ENCODE results near the gene ELANE.
"Not testable (repeated sequence)": the region's sequence is repeated elsewhere in the genome, so short reads cannot be mapped to it uniquely, and the experiment has no call there.

The ELANE gene

DNA sequence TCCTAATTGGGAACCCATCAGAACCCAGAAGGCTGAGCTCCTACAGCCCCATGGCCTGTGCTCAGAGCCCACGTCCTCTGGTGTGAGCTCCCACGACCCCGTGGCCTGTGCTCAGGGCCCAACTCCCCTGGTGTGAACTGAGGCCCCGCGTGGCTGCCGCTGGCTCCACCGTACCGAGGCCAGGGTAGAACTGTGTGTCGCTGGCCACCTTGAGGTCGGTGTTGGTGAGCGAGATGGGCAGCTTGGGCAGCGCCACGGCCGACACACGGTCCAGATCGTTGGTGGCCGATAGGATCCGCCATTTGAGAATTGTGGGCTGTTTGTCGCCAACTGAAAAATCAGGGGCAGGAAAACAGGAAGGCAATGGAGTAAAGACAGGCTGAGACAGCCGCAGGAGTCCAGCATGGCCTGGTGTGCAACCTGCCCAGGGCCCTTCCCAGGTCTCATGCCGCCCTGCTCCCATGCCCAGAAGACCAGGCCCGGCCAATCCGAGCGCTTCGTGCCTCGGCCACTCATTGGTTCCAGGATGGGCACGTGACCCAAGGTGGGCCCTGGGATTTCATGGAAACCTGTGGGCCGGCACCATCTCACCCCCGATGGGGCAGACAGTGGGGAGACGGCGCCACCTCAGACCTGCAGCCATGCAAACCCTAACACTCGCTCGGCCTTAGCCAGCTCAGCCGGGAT, 29.4 kb downstream of the ELANE start:
- no peak for DNase-seq

DNA sequence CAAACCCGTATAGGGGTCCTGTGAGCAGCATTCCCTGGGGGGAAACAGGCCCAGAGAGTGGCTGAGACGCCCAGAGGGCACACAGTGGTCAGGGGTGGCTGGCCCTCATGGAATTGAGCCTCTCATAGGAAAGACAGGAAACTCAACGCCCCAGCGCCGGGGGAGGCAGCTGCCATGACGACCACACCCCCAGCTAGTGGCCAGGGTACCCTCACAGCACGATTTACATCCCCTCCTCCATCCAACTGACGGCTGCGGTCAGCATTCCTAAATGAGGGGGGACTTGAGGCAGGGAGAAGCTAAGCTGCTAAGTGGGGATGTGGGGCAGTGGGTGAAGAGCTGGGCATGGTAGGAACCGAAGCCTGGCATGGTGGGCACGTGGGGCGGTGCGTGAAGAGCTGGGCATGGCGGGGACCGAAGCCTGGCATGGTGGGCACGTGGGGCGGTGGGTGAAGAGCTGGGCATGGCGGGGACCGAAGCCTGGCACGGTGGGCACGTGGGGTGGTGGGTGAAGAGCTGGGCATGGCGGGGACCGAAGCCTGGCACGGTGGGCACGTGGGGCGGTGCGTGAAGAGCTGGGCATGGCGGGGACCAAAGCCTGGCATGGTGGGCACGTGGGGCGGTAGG, 30.9 kb downstream of the ELANE start:
- DNase-seq = no peak

DNA sequence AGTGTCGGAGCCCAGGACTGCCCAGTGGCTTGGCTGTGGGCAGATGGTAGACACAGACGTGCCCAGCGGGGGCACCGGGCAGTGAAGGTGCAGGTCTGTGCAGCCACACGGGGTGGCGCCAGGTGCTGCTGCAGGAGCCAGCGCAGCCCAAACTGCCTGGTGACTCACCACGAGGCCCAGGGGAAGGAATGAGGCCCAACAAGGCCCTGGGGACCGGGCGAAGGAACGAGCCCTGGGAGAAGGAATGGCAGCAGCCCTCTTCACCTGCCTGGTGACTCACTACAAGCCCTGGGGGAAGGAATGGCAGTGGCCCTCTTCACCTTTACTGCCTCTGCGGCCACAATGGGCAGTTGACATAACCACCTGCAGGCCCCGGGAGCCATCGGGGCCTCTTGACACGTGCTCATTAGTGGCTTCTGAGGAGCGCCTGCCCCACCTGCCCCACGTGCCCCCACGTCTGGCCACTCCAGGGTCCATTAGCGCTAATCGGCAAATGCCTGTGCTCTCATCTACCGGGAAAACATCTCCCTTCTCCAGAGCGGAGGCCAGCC, 31.6 kb downstream of the ELANE start:
- DNase-seq = no peak

DNA sequence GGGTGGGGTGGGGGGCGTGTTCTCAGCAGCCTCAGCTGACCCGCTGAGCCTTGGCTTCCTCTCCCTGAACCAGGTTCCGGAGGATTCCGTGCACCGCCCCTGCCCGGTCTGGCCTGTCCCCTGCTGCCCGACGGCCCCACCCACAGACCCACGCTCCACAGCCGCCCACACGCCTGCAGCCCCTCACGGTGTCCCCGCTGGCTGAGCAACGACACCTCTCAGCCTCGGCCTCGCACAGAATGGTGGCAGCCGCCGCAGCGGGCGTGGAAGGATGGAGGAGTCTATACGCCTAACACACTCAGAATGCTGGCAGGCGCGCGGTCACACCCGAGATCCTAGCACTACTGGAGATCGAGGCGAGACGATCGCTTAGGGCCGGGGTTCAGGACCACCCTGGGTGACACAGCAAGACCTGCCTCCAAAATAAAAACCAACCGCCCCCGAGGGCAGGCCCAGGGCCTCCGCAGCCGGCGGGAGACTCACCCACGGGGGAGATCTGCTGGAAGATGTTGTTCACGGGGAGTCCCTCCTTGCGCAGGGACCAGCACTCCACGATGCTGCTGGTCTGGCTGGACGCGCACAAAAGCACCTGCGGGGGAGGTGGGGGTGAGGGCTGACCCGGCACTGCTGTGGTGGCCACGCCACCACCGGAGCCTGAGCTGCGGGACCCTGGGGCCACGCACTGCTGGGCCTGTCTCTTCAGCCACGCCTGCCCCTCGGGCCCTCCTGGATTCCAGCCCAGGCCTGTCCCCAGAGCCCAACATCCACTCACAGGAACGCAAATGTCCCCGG, 32.5 kb downstream of the ELANE start:
- no peak for DNase-seq

DNA sequence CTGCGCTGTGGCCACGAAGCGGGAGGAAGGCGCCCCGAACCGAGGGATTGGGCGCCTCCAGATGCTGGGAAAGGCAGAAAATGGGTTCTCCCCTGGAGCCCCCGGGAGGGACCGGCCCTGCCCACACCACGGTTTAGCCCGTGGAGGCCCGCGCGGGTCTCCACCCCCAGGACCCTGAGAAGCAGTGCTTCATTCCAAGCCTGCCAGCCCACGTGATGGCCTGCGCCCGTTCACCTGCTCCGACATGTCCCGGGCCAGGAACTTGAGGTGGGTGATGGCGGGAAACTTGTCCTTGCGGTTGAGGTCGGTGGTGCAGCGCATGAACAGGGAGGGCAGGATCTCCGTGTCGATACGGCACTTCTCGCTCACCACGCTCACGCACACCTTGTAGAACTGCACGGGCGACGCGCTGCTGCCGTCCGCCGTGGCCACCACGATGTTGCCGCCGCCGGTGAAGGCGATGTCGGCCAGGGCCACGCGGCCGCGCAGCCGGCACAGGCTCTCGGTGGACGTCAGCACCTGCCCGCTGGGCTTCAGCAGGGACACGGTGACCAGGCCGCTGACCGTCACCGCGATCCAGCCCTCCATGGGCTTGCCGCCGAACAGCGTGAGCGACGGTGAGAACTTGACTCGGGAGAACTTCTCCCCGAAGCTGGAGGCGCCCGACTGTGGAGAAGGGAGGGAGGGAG, 33.6 kb downstream of the ELANE start:
- no peak for DNase-seq

DNA sequence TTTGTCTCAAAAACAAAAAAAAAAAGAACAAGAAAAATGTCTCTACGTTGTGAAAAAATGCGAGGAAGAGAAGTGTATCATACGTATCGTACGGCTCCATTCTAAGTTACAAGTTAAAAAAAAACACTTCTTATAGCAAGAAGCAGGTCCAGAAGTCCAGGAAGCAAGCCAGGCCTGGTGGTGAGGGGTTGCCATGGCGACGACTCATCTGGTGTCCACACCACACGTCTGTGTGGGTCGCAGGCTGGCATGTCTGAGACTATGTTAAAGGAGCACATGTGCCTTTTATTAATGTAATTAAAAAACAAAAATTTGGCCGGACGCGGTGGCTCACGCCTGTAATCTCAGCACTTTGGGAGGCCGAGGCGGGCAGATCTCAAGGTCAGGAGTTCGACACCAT, 35.0 kb downstream of the ELANE start:
- no peak for DNase-seq

DNA sequence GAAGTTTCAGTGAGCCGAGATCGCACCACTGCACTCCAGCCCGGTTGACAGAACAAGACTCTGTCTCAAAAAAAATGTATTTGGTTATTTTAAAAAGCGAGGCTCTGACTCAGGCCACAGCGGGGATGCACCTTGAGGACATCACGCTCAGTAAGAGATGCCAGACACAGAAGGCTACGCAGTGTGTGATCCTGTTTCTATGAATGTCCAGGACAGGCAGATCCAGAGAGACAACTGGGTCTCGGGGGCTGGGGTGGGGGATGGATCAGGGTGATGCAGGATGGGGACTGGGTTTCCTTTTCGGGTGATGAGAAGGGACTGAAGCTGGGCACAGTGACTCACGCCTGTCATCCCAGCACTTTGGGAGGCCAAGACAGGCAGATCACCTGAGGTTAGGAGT, 35.5 kb downstream of the ELANE start:
- no peak for DNase-seq

DNA sequence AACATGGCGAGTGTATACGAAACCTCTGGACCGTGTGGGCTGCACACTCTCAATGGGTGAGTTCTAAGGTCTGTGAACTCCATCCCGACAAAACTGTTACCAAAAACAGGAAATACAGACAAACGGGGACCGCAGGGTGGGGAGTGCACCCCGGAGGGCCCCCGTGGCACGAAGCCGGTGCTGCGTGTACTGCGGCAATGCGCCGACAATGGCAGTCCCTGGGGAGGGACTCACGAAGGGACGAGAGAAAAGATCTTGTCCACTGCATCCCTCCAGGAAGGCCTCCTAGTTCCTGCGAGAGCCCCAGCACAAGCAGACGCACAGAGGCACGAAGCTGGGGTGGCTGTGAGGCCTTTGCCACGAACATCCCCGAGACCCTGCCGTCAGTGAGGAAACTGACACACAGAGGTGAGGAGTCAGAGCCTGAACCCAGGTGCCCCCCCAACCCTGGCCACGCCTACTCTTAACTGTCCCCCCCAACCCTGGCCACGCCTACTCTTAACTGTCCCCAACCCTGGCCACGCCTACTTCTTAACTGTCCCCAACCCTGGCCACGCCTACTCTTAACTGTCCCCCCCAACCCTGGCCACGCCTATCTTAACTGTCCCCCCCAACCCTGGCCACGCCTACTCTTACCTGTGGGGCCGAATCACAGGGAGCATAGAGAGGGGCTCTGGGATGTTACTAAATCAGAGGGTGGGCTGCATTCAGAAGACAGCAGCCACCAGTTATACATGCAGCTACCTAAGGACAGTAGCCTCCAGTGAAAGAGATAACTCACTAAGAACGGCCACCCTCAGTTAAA, 36.7 kb downstream of the ELANE start:
- DNase-seq = no peak

DNA sequence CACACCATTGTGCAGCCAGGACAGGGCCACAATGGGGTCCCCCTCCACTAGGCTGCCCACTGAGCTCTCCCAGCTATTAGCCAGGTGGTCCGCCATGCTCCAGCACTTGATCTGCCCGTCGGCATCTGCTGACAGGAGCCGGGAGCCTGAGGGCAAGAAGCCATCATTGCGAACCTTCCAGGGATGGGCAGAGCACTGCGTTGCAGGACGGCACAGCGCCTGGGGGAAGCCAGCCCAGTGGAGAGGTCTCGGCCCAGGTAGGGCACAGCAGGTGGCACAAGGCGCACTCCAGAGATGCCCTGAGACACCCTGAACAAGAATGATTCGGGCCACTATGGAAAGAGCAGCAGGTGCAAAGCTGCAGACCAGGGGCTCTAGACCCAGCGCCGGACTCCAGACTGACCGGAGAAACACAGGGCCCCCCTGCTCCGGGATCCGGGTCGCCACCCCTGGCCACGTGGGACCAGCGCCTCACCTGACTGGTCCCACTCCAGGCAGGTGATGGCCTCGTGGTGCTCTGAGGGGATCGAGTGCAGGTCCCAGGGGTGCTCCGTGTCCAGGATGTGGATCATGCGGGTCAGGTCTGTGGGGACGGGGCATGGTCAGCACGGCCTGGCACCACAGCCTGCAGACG, 37.7 kb downstream of the ELANE start:
- no peak for DNase-seq

DNA sequence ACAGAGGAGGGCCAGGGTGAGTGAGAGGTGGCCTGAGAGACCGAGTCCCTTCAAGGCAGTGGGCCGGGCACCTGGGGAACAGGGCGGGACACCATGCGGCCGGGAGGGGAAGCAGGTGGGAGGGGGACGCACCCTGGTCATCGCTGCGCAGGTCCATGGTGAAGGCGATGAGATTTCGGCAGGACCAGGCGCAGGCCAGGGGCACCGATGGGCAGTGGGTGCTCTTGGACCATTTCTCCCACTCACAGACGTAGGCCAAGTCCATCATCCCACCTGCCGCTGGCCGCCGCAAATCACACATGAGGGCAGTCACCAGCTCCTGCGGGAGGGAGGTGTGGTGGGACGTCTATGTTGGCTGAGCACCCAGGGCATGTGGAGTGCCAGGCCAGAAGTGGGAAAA, 38.7 kb downstream of the ELANE start:
- DNase-seq = no peak

DNA sequence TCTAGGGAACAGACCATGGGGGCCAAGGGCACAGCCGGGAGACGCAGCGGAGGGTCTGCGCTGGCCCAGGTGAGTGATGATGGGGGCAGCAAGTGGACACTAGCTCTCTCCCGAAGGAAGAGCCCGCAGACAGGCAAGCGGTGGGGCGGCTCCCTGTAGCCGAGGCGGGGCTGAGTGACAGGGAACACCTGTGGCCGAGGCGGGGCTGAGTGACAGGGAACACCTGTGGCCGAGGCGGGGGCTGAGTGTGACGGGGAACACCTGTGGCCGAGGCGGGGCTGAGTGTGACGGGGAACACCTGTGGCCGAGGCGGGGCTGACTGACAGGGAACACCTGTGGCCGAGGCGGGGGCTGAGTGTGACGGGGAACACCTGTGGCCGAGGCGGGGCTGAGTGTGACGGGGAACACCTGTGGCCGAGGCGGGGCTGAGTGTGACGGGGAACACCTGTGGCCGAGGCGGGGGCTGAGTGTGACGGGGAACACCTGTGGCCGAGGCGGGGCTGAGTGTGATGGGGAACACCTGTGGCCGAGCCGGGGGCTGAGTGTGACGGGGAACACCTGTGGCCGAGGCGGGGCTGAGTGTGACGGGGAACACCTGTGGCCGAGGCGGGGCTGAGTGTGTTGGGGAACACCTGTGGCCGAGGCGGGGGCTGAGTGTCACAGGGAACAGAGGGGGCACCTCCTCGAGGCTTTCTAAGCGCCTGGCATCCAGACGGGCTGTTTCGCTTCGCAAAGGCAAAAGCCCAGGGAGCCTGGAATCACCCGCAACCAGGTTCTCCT, 39.5 kb downstream of the ELANE start:
- not testable (repeated sequence) for DNase-seq

DNA sequence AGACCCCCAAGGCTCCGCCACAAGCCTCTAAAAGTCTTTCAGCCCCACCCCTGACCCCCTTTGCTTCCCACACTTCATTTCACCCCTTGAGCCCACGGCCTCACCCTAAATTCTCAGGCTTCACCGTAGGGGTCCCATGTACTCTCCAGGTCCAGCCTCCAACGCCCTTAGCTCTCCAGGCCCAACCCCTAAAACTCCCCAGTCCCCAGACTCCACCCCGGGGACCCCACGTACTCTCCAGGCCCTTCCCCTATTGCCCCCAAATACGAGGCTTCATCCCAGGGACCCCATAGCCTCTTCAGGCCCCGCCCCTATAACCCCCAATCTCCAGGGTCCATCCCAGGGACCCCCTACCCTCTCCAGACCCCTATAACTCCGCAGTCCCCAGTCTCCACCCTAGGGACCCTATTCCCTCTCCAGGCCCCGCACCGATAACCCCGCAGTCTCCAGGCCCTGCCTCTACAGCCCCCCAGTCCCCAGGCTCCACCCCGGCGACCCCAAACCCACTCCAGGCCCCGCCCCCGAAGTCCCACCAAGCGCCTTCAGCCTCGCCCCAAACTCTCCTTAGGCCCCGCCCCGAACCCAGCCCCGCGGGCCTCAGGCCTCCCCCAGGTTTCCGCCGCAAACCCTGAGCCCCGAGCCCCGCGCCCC, 40.3 kb downstream of the ELANE start:
- no peak for DNase-seq

DNA sequence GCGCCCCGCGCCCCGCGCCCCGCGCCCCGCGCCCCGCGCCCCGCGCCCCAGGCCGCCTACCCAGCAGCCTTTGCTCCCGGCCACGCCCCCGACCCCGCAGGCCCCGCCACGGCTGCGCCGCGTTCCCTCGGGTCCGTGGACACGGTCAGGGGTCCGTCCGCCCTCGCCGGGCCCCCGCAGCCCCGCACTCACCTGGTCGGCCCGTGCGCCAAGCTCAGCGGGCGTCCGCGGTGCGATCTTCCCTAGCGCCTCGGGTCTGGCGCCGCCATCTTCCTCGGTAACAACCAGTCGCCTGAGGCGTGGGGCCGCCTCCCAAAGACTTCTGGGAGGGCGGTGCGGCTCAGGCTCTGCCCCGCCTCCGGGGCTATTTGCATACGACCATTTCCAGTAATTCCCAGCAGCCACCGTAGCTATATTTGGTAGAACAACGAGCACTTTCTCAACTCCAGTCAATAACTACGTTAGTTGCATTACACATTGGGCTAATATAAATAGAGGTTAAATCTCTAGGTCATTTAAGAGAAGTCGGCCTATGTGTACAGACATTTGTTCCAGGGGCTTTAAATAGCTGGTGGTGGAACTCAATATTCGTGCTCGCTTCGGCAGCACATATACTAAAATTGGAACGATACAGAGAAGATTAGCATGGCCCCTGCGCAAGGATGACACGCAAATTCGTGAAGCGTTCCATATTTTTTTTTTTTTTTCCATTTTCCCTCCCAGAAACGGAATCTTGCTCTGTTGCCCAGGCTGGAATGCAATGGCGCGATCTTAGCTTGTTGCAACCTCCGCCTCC, 41.0 kb downstream of the ELANE start, which contains the start of the genes MED16 and RNU6-9:
Gene MED16, minus strand, starts transcription at position 294 of the 796 bp plus-strand sequence. CDS start 2,056 bp downstream, outside the sequence.
Gene RNU6-9, plus strand, starts transcription at position 591 of the 796 bp plus-strand sequence.
- DNase-seq = peak; percentile 84

DNA sequence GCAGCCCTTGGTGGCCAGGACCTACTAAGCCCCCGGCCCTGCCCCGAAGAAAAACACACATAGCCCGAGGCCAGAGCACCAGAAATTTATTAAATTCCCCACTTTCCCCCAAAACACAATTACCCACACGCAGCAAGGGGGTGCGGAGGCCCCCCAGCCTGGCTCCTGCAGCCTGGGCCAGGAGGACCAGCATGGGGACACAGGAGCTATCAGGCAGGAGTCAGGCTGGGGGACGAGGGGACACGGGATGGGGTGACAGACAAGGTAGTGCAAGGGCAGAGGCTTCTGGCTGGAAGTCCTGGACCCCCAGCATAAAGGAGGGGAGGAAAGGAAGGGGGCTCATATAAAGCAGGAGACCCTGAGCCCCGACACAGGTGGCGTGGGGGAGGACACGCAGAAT, 44.3 kb downstream of the ELANE start:
- DNase-seq = no peak

DNA sequence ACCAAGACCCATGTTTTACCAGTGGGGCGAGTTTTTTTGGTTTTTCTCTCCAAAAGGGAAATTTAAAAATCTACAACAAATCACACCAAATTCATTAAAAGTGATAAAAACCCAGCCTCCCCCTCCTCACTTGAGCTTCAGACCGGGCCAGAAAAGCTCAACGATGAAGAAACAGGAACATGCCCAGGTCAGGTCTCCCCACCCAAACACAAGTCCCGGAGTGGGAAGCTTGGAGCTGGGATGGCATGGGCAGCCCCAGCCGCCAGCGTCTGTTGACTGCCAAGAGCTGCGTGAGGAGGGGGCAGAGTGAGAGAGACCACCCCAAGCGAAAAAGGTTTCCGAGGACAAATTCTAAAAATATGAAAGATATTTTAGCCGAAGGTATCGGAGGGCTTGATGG, 44.9 kb downstream of the ELANE start:
- DNase-seq = no peak

DNA sequence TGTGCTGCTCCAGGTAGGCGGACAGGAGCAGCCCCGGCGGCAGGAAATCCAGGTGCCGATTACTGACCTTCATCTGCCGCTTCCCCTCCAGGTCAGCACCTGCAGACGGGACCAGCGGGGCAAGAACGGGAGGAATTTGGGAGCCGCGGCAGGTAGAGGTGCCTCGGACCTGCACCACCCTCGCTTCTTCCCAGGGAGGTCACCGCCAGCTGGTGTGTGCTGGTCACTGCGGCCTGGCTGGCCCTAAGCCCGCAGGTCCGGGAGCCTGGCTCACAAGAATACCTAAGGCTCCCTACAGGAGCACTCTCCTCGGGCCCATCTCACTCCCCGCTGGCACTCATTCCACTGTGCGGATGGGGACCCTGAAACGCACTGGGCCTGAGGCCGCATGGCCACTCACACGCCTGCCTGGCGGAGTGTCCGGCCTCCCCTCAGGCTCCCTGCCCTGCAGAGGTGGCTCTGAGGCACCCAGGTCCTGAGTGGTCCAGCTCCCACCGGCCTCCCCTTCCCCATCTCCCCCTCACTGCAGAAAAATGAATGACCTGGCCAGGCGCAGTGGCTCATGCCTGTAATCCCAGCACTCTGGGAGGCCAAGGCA, 45.4 kb downstream of the ELANE start:
- no peak for DNase-seq

DNA sequence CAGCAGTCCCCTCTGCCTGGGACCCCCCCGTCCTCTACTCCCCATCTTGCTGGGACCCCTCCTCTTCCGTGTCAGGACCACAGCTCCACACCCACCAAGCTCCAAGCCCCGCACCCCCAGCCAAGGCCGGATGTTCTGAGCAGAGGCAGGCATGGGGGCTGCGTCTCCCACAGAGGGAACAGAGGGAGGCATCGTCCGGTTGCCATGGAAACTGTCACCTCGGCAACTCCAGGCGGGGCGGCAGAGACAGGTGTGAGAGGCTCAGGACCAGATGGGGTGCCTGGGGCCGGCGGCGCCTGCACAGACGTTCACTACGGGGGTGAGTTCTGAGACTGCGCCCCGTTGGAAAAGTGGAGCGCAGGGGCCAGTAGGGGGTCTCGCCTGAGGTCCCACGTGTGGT, 46.6 kb downstream of the ELANE start:
- DNase-seq = no peak

DNA sequence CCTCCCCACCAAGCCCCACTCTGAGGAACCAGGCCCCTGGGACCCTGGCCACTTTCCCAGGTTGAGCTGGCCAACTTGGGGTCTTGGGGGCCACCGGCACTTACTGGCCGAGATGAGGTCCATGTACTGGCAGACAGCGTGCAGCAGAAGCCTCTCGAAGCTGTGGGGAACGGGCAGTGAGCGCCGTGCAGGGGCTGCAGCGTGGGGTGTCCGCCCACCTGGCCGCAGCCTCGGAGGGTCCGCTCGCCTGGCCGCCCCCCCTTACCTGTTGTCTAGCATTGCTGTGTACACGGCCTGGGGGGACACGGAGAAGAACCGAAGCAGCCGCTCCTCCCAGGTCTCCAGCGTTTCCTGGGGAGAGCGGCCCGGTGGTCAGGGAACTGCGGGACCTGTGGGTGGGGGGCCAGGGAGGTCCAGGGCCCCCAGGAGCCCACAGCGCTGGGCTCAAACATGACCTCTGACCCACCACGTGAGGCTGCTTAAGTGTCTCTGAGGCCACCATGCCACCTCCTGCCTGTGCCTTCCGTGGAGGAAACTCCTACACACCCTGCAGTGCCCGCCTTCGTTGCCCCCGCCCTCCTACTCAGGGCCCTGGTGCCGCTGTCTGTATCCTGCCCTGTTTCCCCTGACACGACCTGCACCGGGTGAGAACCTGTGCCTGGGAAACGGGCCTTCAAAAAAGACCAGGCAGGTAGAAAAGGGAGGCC, 47.4 kb downstream of the ELANE start:
- no peak for DNase-seq

DNA sequence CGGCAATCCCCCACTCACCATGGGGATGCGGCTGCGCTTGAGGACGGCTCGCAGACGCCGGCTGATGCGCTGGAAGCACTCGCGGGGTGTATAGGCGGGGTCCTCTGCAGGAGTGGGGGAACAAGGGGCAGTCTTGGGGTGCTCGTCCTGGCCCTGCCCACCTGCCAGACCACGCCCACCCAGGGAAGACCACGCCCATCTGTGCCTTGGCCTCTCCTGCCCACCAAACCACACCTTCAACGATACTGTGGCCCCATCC, 47.9 kb downstream of the ELANE start:
- no peak for DNase-seq

Data from activated CD4-positive, alpha-beta T cell treated with anti-CD3 and anti-CD28 coated beads for 1 hour (primary cell).